ENCODE measurements around the gene NFATC4.

DNA sequence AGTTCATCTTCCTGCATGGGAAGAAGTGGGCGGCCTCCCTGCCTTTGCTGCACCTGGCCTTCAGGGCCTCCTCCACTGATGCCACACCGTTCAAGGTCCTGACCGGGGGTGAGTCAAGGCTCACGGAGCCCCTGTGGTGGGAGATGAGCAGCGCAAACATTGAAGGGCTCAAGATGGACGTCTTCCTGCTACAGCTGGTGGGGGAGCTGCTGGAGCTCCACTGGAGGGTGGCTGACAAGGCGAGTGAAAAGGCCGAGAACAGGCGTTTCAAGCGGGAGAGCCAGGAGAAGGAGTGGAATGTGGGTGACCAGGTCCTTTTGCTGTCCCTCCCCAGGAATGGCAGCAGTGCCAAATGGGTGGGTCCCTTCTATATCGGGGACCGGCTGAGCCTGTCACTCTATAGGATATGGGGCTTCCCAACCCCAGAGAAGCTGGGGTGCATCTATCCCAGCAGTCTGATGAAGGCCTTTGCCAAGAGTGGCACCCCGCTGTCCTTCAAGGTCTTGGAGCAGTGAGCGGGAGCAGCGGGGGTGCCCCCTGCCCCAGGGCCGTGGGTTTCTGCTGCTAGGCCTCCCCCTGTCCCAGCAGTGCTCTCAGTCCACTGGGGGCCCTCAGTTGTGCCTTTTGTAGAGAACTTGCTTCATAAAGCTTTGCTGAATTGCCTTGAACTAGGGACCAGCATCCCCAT lies 49.1 kb downstream of the NFATC4 start:
- TF ChIP-seq EZH2phosphoT487 (IDR thresholded peaks at IDR 0.05; ENCODE audit: borderline replicate concordance), result no peak
- TF ChIP-seq, protein P1, sequence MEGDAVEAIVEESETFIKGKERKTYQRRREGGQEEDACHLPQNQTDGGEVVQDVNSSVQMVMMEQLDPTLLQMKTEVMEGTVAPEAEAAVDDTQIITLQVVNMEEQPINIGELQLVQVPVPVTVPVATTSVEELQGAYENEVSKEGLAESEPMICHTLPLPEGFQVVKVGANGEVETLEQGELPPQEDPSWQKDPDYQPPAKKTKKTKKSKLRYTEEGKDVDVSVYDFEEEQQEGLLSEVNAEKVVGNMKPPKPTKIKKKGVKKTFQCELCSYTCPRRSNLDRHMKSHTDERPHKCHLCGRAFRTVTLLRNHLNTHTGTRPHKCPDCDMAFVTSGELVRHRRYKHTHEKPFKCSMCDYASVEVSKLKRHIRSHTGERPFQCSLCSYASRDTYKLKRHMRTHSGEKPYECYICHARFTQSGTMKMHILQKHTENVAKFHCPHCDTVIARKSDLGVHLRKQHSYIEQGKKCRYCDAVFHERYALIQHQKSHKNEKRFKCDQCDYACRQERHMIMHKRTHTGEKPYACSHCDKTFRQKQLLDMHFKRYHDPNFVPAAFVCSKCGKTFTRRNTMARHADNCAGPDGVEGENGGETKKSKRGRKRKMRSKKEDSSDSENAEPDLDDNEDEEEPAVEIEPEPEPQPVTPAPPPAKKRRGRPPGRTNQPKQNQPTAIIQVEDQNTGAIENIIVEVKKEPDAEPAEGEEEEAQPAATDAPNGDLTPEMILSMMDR (IDR thresholded peaks at IDR 0.05 in 2 of 3, conservative IDR thresholded peaks at IDR 0.05 in 1 of 3; ENCODE audit: borderline replicate concordance in 1 of 3, insufficient read depth in 1 of 3, low read depth in 2 of 3, low read length in 2 of 3), result no peak
- TF ChIP-seq, protein P2, sequence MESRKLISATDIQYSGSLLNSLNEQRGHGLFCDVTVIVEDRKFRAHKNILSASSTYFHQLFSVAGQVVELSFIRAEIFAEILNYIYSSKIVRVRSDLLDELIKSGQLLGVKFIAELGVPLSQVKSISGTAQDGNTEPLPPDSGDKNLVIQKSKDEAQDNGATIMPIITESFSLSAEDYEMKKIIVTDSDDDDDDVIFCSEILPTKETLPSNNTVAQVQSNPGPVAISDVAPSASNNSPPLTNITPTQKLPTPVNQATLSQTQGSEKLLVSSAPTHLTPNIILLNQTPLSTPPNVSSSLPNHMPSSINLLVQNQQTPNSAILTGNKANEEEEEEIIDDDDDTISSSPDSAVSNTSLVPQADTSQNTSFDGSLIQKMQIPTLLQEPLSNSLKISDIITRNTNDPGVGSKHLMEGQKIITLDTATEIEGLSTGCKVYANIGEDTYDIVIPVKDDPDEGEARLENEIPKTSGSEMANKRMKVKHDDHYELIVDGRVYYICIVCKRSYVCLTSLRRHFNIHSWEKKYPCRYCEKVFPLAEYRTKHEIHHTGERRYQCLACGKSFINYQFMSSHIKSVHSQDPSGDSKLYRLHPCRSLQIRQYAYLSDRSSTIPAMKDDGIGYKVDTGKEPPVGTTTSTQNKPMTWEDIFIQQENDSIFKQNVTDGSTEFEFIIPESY (IDR thresholded peaks at IDR 0.05; ENCODE audit: extremely low read depth, insufficient replicate concordance, low read length), result no peak
- TF ChIP-seq POLR2AphosphoS5 (IDR thresholded peaks at IDR 0.05; ENCODE audit: low read depth, low read length), result no peak
- TF ChIP-seq SIN3A (IDR thresholded peaks at IDR 0.05; ENCODE audit: low read depth), result no peak
- TF ChIP-seq, protein P3, sequence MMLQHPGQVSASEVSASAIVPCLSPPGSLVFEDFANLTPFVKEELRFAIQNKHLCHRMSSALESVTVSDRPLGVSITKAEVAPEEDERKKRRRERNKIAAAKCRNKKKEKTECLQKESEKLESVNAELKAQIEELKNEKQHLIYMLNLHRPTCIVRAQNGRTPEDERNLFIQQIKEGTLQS (IDR thresholded peaks at IDR 0.05), result no peak
- TF ChIP-seq EGR1 (IDR thresholded peaks at IDR 0.05; ENCODE audit: low read depth), result no peak
- TF ChIP-seq, protein P4, sequence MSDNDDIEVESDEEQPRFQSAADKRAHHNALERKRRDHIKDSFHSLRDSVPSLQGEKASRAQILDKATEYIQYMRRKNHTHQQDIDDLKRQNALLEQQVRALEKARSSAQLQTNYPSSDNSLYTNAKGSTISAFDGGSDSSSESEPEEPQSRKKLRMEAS (IDR thresholded peaks at IDR 0.05), result no peak
- TF ChIP-seq POLR2A (IDR thresholded peaks at IDR 0.05; ENCODE audit: borderline replicate concordance, extremely low read depth, insufficient read depth, insufficient read length), result no peak
- TF ChIP-seq RAD21 (IDR thresholded peaks at IDR 0.05; ENCODE audit: low read depth), result no peak
